Measurements from ENCODE around the gene ADH5. TPM values are rescaled to one million over a fixed set of nuclear protein-coding genes. Genes with fewer than 3 reads are reported as not detected.
A peak's percentile ranks its signal among the peaks of the same experiment; 100 is the strongest.
"Not testable (repeated sequence)": the region's sequence is repeated elsewhere in the genome, so short reads cannot be mapped to it uniquely, and the experiment has no call there.

Gene ADH5
- total and polyA plus RNA-seq, 8 donors = 33.3 to 57.1 (median 45.7) TPM

- Histone ChIP-seq H3K4me1 (peaks cover 0 to 16% (median 0%) of the 10 kb centered on the region in 3 donors), H3K9me3 (no peaks in the 10 kb centered on the region), H3K4me3 (no peak overlapping the region), H3K27me3 (no peaks in the 10 kb centered on the region), H3K27ac (no peak overlapping the region), H3K36me3 (no peaks in the 10 kb centered on the region)
- DNase-seq (no peak), ATAC-seq (no peak), FAIRE-seq (no peak)
- 64 to 74% methylated on average over 2 of the region's 2 CpGs for WGBS, 2 donors
- intact Hi-C loops (cut with DNase I) = no loop called here
- no peak for TF ChIP-seq CTCF (IDR thresholded peaks at IDR 0.05)
Measured at GRCh38 chr4:99091216-99091575, 2.6 kb upstream of the ADH5 start.

- intact Hi-C loops (cut with DNase I) = no loop called here
- DNase-seq = no peak
- Histone ChIP-seq H3K27ac (no peak overlapping the region), H3K36me3 (no peaks in the 10 kb centered on the region), H3K9me3 (no peaks in the 10 kb centered on the region), H3K4me3 (no peak overlapping the region), H3K4me1 (peaks cover 0 to 21% (median 5%) of the 10 kb centered on the region in 3 donors), H3K27me3 (no peaks in the 10 kb centered on the region)
- 90% methylated on average over 2 of the region's 2 CpGs for WGBS, 2 donors
- no peak for TF ChIP-seq CTCF (IDR thresholded peaks at IDR 0.05)
- no peak for FAIRE-seq
- ATAC-seq = no peak
Measured at GRCh38 chr4:99090481-99091215, 2.1 kb upstream of the ADH5 start.

- FAIRE-seq (no peak), ATAC-seq (peak; percentile 51 to 78 (median 73)), DNase-seq (peak in 4 of 6 donors; percentile 43 to 62 (median 46))
- H3K27ac ChIP-seq = peak overlapping the region; percentile 76 to 90 (median 83)
- H3K4me1 ChIP-seq = peaks cover 0 to 21% (median 8%) of the 10 kb centered on the region in 3 donors
- H3K36me3 ChIP-seq = peaks cover 0 to 18% (median 5%) of the 10 kb centered on the region in 3 donors
- TF ChIP-seq CTCF (IDR thresholded peaks at IDR 0.05) = no peak
- intact Hi-C loops (cut with DNase I) = no loop called here
- H3K27me3 ChIP-seq = no peaks in the 10 kb centered on the region
- peak overlapping the region; percentile 60 to 74 (median 68) for H3K4me3 ChIP-seq
- H3K9me3 ChIP-seq = no peaks in the 10 kb centered on the region
- WGBS, 2 donors = 0 to 2% methylated on average over 15 of the region's 15 CpGs
Measured at GRCh38 chr4:99088023-99088449, 552 bp downstream of the ADH5 start.

- H3K36me3 ChIP-seq = peaks cover 5 to 29% (median 5%) of the 10 kb centered on the region in 3 donors
- no peak for TF ChIP-seq CTCF (IDR thresholded peaks at IDR 0.05)
- no peak overlapping the region for H3K4me3 ChIP-seq
- intact Hi-C loops (cut with DNase I) = no loop called here
- H3K27me3 ChIP-seq = no peaks in the 10 kb centered on the region
- FAIRE-seq (no peak), ATAC-seq (no peak), DNase-seq (no peak)
- H3K27ac ChIP-seq = no peak overlapping the region
- 90 to 91% methylated on average over 2 of the region's 2 CpGs for WGBS, 2 donors
- H3K9me3 ChIP-seq = no peaks in the 10 kb centered on the region
- peaks cover 0 to 14% (median 8%) of the 10 kb centered on the region in 3 donors for H3K4me1 ChIP-seq
Measured at GRCh38 chr4:99084595-99084994, 4.0 kb downstream of the ADH5 start.

- Histone ChIP-seq H3K36me3 (peaks cover 5 to 36% (median 5%) of the 10 kb centered on the region in 3 donors), H3K9me3 (no peaks in the 10 kb centered on the region), H3K27me3 (no peaks in the 10 kb centered on the region), H3K4me3 (no peak overlapping the region), H3K4me1 (peaks cover 0 to 21% (median 8%) of the 10 kb centered on the region in 3 donors), H3K27ac (no peak overlapping the region)
- TF ChIP-seq CTCF (IDR thresholded peaks at IDR 0.05) = no peak
- ATAC-seq = no peak
- no peak for DNase-seq
- no peak for FAIRE-seq
- WGBS, 2 donors = 58 to 61% methylated on average over 5 of the region's 5 CpGs
- intact Hi-C loops (cut with DNase I) = no loop called here
Measured at GRCh38 chr4:99082192-99082591, 6.4 kb downstream of the ADH5 start.

GRCh38 chr4:99080869-99081268 lies 7.7 kb downstream of the ADH5 start:
- peaks cover 5 to 46% (median 7%) of the 10 kb centered on the region in 3 donors for H3K36me3 ChIP-seq
- 62 to 72% methylated on average over 6 of the region's 6 CpGs for WGBS, 2 donors
- DNase-seq; intact Hi-C loops (cut with DNase I); H3K9me3 ChIP-seq; H3K27me3 ChIP-seq; H3K27ac ChIP-seq; ATAC-seq; FAIRE-seq; H3K4me3 ChIP-seq: not testable (repeated sequence)
- peaks cover 0 to 11% (median 5%) of the 10 kb centered on the region in 3 donors for H3K4me1 ChIP-seq

All from pancreas (tissue), 10 donors.